ENCODE data around the gene CCL7.

The CCL7 gene

DNA sequence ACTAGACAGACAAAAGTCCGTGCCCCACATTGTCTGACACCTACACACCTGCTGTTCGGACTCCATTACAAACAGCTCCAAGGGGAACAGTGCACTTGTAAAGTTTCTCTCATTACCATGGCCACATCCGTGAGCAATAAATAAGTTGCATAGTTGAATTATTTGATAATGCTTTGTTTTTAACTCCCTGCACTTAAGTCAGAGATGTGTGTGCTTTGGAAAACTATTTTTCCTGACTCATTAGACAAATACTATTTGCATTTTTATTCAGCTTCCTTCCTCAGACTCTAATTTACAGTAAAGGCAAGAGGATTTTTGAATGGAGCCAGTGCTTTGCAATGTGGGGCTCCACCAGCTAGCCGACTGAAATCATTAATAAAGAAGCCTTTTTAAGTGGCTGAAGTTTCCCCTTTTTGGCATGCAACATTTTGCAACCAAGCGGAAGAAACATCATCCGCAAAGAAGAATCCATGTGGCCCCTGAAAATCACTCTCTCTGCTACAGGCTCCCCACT lies 21.5 kb upstream of the CCL7 start:
- no peak for FAIRE-seq

DNA sequence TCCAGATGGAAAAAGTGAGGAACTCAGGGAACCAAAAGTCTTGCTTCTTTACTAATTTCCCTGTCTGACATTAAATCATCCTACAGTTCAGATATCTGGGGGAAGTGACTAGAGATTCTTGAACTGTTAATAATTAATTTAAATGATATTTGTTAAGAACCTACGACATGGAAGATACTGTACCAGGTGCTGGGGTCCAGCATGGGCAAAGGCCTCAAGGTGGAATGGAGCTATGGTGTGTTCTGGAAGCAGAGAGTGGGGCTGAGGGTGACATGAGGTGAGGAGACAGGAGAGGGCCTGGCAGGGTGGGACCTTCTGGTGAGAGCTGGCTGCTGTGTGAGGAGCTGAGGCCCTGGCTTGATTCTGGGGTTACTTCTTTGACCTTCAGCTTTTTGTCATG lies 21.0 kb upstream of the CCL7 start:
- no peak for FAIRE-seq

DNA sequence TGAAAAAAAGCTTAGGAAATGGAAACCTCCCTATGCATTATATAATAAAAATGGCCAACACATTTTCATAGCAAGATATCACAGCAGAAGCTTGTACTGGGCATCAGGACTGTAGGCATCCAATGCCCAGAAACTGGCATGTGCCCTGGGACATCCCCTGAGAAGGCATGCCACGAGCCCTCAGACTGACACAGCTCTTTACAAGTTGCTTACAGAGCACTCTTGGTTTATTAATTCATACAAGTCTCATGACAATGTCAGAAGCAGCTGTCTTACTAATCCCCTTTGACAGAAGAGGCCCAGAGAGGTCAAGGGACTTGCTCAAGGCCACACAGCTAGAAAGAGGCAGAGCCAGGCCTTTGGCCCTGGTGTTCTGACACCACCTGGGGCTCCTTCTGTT lies 20.5 kb upstream of the CCL7 start:
- no peak for FAIRE-seq

DNA sequence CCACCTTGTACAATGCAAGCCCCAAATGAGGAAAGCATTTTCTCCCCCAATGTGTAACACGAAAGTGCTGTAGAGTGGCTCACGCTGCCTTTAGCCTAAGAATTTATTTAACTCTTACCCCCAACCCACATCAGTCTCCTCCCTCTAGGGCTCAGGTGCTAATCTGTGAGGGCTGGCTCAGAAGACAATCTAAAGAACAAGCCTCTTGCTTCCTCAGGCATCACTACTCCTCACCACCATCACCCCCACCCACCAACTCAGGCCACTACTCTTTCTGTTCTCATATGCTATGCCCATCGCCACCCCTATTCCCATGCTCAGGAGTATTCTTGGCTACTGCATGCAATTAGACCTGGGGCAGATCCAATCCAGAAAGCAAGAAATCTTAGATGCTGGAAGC lies 18.8 kb upstream of the CCL7 start:
- FAIRE-seq, result no peak

DNA sequence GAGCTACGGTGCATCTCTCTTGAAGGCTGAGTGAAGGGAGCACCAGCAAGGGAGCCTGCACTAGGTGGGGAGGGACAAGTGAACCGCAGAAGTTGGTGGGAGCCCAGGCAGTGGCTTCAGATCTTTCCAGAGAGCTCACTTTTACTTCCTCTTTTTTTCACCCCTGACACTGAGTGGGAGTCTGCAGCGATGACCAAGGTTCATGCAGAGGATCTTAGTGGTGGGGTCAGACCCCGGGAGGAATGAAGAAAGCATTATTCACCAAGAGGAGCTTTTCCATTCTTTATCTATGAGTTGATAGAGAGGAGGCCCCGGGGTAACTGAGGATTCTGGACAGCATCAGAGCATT lies 18.0 kb upstream of the CCL7 start:
- no peak for FAIRE-seq

DNA sequence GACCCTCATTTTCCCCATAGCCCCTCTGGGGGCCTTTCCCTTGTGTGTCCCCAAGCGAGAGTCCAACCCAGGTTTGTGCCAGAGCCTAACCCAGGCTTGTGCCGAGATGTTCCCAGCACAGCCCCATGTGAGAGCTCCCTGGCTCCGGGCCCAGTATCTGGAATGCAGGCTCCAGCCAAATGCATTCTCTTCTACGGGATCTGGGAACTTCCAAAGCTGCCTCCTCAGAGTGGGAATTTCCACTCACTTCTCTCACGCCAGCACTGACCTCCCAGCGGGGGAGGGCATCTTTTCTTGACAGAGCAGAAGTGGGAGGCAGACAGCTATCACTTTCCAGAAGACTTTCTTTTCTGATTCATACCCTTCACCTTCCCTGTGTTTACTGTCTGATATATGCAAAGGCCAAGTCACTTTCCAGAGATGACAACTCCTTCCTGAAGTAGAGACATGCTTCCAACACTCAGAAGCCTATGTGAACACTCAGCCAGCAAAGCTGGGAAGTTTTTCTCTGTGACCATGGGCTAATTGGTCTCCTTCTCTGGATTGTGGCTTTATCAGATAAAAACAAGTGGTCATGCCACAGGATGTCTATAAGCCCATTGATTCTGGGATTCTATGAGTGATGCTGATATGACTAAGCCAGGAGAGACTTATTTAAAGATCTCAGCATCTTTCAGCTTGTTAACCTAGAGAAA lies 17.4 kb upstream of the CCL7 start:
- FAIRE-seq, result no peak

DNA sequence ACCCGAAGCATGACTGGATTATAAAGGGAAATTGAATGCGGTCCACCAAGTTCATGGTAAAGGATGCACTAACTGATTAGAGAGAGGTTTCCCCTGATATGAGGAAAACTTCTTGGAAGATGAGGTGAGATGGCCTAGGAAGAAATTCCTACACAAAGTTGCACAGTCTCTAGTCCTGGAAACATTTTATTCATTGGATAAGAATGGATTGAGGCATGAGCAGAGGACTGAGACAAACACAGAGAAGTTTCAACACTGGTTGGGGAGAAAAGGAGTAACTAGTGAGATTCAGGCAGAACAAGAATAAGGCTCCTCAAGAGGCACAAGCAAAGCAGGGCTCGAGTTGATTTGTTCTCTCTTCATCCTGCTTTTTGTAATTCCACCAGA lies 16.9 kb upstream of the CCL7 start:
- no peak for FAIRE-seq

DNA sequence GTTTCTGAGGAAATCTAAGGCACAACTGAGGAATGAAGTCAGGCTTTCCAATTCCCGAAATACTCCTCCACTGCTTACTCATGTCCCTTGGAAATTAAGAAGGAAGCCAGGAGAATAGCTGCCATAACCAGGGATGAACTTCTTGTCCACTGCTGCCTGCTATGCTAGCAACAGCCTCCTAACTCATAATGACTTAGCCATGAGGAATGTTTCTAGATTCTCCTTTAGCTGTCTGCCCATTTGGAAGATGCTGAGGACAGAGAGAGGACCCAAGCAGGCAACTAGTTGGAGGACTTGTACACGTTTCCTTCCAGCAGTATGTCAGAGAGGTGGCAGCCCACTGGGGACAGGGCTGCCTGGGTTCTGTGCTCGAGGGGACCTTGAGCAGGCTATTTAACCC lies 15.9 kb upstream of the CCL7 start:
- no peak for FAIRE-seq

DNA sequence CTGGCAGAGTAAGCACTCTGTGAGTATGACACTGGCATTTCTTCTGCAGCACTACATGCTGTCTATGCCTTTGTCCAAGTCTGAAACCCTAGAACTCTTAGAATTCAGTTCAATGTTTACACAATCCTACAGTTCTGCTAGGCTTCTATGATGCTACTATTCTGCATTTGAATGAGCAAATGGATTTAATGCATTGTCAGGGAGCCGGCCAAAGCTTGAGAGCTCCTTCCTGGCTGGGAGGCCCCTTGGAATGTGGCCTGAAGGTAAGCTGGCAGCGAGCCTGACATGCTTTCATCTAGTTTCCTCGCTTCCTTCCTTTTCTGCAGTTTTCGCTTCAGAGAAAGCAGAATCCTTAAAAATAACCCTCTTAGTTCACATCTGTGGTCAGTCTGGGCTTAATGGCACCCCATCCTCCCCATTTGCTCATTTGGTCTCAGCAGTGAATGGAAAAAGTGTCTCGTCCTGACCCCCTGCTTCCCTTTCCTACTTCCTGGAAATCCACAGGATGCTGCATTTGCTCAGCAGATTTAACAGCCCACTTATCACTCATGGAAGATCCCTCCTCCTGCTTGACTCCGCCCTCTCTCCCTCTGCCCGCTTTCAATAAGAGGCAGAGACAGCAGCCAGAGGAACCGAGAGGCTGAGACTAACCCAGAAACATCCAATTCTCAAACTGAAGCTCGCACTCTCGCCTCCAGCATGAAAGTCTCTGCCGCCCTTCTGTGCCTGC lies 15.2 kb upstream of the CCL7 start, which contains the start of gene CCL2:
Gene CCL2, plus strand, starts transcription at position 635 of the 730 bp plus-strand sequence. Its CDS starts 65 bp downstream, at position 700.
- no peak for FAIRE-seq

DNA sequence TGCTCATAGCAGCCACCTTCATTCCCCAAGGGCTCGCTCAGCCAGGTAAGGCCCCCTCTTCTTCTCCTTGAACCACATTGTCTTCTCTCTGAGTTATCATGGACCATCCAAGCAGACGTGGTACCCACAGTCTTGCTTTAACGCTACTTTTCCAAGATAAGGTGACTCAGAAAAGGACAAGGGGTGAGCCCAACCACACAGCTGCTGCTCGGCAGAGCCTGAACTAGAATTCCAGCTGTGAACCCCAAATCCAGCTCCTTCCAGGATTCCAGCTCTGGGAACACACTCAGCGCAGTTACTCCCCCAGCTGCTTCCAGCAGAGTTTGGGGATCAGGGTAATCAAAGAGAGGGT lies 14.7 kb upstream of the CCL7 start:
- FAIRE-seq, result no peak

DNA sequence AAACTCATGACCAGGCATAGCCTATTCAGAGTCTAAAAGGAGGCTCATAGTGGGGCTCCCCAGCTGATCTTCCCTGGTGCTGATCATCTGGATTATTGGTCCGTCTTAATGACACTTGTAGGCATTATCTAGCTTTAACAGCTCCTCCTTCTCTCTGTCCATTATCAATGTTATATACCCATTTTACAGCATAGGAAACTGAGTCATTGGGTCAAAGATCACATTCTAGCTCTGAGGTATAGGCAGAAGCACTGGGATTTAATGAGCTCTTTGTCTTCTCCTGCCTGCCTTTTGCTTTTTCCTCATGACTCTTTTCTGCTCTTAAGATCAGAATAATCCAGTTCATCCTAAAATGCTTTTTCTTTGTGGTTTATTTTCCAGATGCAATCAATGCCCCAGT lies 14.2 kb upstream of the CCL7 start:
- no peak for FAIRE-seq

DNA sequence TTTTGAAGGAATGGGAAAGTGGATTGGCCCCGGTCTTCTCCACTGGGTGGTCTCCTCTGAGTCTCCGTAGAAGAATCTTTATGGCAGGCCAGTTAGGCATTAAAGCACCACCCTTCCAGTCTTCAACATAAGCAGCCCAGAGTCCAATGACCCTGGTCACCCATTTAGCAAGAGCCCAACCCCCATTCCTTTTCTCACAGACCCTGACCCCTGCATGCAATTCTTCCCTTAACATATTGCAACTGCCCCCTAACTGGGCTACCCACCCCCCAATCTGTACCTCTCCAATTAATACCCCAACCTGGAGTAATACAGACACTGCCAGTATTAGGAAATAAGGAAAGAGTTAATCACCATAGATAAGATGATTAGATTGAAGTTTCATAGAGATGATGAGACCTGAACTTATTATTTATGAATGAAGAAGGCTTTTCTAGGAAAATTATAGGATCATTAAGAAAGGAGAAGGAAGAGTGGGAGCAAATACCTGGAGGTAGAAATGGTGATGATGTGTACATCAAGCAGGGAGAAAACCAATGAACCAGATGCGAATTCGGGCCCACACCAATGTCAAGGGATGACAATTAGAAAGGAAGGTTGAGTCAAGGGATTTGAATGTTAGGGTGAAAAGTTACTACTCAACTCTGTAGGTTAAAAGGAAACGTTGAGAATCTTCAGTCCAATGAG lies 12.6 kb upstream of the CCL7 start:
- no peak for FAIRE-seq

DNA sequence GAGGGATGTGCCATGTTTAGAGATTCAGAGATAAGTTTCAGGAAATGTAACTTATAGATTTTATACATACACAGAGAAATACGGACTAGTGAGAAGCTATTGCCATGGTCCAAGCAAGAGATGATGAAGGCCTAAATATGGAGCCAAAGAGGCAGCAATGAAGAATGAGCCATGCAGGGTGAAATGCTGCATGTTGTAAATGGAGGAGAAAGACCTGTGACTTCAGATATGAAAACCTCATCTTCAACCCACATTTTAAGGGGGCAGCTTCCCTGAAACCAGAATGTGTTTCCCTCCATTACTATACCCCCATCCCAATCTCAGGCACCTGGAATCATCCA lies 12.1 kb upstream of the CCL7 start:
- FAIRE-seq, result no peak

DNA sequence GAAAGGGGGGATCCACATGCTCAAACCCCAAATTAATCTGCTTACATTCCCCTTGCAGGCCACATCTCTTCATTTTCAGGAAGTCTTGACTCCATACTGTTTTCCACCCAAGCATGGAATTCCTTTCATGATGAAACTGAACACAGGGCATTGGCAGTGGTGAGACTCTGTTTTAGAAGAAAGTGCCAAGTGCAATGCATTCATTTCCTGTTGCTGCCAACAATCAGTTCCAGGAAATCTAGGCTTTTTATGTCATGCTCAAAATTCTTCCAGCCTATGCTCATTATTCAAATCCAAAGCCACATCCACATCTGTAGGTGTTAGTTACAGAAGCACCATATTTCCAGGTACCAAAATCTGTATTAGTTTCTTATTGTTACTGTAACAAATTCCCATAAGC lies 10.9 kb upstream of the CCL7 start:
- no peak for FAIRE-seq

DNA sequence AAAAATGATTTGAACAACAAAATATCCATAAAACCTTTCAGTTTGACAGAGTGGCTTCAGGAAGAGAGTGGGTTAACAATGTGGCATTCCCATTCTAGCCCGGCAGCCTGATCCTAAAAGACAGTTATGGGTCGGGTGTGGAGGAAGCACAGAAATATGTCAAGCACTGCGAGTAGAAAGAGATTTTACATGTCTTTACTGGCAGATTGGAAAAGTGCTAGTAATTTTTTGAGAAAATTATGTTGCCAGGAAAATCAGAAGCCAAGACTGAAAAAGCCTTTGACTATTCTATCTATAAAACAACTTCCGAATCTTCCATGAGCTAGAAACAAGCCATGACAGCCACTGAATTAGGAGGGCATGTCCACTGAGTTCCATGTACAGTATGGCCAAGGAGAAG lies 9.2 kb upstream of the CCL7 start:
- no peak for FAIRE-seq

DNA sequence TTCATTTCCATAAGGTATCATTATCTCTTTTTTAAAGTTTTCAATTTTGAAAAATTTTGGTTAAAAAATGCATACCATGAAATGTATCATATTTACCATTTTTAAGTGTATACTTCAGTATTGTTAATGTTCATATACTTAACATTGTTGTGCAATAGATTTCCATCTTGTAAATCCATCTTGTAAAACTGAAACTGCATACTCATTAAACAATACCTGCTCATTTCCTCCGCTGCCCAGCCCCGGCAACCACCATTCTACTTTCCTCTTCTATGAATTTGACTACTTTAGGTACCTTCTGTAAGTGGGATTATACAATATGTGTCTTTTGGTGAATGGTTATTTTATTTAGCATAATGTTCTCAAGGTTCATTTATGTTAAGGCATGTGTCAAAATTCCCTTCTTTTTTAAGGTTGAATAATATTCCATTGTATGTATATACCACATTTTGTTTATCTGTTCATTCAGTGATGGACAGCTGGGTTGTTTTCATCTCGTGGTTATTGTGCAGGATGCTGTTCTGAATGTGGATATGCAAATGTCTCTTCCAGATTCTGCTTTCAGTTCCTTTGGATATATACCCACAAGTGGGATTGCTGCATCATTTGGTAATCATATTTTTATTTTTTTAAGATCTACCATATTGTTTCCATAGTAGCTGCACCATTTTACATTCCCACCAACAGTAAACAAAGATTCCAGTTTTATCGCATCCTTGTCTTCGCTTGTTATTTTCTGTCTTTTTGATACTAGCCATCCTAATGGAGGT lies 8.3 kb upstream of the CCL7 start:
- FAIRE-seq, result no peak

DNA sequence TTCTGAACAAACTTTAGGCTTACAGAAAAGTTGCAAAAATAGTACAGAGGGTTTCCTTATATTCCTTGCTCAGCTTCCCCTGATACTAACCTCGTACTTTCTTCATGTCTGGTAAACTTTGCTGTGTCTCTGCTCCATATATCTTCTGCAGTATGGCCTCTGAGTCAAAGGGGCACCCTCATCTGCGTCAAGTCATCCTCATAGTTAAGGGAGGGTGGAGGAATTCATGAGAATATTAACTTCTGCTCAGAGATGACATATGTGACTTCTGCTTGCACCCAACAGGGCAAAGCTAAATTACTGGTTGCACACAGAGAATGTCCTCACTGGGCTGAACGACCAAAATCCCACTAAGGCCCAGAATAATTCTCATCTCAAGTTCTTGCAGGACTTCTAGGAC lies 4.3 kb upstream of the CCL7 start:
- FAIRE-seq, result no peak

DNA sequence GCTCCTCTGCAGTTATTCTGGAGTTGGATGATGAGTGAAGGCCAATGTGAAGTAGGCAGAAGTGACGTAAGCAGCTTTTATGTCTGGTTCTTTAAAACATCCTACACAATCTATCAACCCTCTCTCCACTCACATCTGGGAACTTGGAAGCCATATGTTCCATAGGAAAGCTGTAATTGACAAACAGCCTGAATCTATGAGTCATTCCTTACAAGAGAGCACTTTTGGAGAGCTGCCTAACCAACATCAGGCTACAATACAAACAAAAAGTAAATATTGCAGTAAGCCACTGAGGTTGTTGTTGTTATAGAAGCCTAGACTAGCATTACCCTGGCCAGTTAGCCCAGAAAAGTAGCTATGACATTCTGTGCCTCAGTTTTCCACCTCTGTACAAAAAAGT lies 5.9 kb downstream of the CCL7 start:
- FAIRE-seq, result no peak

DNA sequence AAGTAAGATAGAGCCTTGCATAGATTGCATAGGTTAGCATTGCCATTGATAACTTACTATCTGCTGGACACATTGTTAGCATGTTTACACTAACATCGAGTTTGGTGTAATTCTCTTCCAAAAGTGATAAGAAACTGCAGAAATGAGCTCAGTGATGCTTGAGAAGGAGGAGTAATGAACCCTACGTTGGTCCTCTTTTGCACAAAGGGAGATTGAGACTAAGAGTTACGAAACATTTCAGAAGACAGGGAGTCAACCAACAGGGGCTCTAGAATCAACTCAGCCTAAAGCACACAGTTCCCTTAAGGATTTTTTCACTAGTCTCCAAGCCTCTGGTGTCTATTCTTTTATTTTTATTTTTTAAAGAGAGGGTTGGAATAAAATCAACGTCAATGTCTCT lies 6.8 kb downstream of the CCL7 start:
- no peak for FAIRE-seq

DNA sequence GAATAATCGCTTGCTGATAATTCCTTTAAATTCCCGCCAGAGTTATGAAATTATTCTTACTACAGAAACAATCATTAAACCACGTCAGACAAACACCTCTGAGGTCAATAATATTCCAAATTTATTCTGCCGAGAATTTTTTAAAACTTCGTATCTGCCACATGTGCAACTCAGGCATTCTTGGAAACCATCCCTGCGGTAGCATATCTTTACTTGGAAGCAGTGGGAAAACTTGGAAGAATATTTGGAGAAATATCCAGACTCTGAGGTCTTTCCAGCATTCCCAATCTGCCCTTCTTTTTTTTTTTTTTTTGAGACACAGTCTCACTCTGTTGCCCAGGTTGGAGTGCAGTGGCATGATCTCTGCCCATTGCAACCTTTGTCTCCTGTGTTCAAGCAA lies 13.6 kb downstream of the CCL7 start:
- no peak for FAIRE-seq

DNA sequence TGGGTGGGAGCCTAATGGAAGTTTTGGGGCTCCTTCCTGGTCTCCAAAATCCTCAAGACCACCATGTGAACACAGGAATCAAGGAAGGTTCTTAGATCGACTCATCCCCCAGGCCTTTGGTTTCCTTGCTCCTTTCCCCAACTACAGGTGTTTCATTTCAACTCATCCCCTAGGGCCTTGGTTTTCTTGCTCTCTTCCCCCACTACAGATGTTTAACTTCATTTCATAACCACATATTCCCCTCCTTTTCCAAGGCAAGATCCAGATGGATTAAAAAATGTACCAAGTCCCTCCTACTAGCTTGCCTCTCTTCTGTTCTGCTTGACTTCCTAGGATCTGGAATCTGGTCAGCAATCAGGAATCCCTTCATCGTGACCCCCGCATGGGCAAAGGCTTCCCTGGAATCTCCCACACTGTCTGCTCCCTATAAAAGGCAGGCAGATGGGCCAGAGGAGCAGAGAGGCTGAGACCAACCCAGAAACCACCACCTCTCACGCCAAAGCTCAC lies 15.3 kb downstream of the CCL7 start, which contains the start of gene CCL11:
Gene CCL11, plus strand, starts transcription at position 457 of the 507 bp plus-strand sequence. CDS start 67 bp downstream, outside the sequence.
- no peak for FAIRE-seq

DNA sequence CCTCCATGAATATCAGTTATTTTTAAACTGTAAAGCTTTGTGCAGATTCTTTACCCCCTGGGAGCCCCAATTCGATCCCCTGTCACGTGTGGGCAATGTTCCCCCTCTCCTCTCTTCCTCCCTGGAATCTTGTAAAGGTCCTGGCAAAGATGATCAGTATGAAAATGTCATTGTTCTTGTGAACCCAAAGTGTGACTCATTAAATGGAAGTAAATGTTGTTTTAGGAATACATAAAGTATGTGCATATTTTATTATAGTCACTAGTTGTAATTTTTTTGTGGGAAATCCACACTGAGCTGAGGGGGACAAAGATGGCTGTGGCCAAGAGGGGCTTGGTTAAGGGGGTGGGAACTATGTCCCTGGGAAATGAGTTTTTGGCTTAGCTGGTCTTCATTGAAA lies 17.9 kb downstream of the CCL7 start:
- FAIRE-seq, result no peak

DNA sequence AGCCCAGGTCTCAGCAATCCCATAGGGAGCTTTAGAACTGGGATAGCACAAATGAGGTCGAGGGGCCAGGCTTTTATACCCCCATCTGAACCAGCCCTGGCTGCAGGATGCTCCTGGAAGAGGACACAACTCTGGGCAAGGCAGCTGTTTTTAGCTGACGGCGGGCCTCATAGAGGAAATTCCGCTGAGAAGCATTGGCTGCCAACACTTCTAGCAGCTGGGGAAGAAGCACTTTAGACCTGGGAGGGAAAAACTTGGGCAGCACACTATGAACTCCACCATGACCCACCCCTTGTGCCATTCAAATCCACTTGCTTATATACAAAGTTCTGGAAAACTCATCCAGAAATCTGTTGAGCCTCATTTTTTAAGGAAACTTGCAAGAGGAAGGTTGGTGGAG lies 20.6 kb downstream of the CCL7 start:
- no peak for FAIRE-seq
